GM11168 (cell line): Measurements from ENCODE around the gene COL1A1.

Source experiments
- in situ Hi-C: fragments of 300-500 bp; cut with MboI; formaldehyde crosslinking; loops from one replicate; pipeline ENCODE4 v1.12.0; 2022; ENCODE audit warnings: low sequenced_read_pairs; ENCODE audit not compliant: unreplicated experiment

COL1A1 gene

GRCh38 chr17:50176559-50177357, 24.7 kb downstream of the COL1A1 start:
- in situ Hi-C loops, result no loop called here

DNA sequence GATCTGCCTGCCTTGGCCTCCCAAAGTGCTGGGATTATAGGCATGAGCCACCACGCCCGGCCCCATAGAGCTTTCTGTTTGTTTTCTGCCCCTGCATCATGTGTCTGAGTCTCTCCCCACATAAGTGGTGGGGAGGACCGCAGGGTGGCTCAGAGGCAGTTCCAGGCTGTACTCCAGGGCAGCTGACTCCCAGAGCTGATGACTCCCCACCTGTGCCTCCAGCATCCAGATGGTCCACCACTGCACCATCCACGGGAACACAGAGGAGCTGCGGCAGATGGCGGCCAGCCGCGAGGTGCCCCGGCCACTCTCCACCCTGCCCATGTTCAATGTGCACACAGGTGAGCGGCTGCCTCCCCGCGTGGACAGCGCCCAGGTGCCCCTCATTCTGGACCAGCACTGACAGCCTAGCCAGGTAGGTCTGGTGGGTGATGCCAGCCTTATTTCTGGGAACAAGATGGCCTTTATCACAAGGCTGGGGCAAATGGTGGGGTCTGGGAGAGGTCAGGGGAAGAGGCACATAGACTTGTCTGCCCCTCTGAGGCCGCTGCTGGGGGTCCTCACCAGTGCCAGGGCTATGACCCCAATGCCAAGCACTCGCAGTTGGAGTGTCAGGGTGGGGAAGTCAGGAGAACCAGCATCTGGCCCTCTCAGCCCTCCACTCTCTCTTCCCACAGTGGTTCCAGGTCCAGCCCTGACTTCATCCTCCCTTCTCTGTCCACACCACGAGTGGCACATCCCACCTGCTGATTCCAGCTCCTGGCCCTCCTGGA, 26.2 kb downstream of the COL1A1 start:
- in situ Hi-C loops, result no loop called here

GRCh38 chr17:50174444-50174843, 27.0 kb downstream of the COL1A1 start:
- in situ Hi-C loops, result no loop called here

DNA sequence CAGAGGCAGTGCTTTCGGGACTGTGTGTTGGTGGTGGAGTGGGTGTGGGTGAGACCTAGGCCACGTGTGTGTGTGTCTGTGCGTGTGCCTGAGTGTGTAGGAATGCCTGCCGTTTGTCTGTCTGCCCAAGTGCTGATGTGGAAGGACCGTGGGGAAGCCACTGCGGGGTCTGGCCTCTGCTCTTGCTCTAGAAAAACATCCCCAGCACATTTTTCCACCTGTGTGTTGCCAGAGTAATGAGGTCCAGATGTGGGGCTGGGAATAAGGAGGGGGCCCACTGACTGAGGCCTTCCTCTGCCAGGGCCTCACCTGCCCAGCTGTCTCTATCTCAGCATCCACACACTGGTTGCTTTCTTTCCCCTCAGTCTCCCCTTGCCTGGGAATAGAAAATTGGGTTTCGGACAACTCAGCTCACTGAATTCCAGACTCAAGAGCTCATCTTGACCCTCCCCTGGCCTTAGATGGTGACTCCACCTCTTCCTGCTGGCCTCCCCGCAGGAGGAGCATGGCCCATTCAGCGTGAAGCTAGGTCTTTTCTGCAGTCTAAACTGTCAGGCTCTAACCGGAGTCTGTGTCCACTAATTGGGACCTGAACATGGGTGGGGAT, 28.0 kb downstream of the COL1A1 start:
- in situ Hi-C loops, result no loop called here

DNA sequence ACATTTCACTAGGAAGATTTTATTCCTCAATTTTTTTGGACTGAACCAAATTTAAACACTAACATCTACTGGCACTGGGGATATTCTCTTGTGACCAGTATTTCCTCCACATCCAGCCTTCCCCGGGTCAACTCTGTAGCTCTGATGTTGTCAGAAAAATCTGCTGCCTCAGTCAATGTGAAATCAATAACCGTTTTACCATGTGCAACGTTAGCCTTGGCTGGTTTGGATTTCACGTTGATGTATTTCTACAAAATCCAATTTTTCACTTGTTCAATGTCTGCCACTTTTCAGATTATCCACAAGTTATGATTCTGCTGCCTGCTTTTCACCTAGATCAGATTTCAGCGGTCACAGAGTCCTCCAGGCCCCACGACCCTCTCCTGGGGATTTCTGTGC, 28.5 kb downstream of the COL1A1 start:
- in situ Hi-C loops, result no loop called here

- in situ Hi-C loops, result no loop called here
Observed at GRCh38 chr17:50172130-50172529, 29.3 kb downstream of the COL1A1 start.

GRCh38 chr17:50171371-50172071, 29.9 kb downstream of the COL1A1 start:
- in situ Hi-C loops, result no loop called here

DNA sequence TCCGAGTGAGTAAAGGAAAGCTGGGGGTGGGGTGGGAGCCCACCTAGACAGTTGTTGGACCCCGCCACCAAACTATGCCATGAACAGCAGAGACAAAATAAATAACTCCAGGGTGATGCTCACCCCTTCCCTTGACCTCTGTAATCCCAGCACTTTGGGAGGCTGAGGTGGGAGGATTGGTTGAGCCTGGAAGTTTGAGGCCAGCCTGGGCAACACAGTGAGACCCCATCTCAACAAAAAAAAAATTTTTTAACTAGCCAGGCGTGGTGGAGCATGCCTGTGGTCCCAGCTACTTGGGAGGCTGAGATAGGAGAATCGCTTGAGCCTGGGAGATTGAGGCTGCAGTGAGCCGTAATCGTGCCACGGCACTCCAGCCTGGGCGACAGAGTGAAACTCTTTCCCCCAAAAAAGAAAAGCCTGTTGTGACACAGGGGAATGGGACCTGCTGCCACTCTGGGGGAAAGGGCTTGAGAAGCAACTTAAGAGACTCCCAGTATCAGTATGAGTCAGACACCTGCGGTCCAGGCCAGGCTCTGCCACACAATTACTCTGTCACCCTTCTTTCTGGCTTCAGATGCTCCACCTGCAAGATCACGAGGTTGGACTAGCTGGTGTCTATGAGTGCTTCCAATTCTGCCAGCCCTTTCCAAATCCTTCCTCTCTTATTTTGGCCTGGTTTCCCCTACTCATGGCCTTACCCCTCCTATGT, 30.6 kb downstream of the COL1A1 start:
- in situ Hi-C loops, result no loop called here

GRCh38 chr17:50169881-50170459, 31.5 kb downstream of the COL1A1 start:
- in situ Hi-C loops, result no loop called here

- in situ Hi-C loops, result no loop called here
Observed at GRCh38 chr17:50169121-50169764, 32.2 kb downstream of the COL1A1 start.

DNA sequence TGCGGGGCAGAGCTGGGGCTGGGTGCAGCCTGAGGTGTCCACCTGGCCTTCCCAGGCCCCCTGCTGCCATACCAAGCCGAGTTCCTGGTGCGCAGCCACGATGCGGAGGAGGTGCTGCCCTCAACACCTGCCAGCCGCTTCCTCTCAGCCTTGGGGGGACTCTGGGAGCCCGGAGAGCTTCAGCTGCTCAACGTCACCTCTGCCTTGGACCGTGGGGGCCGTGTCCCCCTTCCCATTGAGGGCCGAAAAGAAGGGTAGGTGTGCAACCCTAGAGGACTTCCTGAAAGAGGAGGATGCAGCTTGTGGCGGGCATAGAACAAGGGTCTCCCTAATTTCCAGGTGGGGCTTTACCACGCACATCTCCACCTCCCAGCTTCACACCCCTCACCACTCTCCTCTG, 33.1 kb downstream of the COL1A1 start:
- in situ Hi-C loops, result no loop called here

GRCh38 chr17:50167371-50167770, 34.1 kb downstream of the COL1A1 start:
- in situ Hi-C loops, result no loop called here

DNA sequence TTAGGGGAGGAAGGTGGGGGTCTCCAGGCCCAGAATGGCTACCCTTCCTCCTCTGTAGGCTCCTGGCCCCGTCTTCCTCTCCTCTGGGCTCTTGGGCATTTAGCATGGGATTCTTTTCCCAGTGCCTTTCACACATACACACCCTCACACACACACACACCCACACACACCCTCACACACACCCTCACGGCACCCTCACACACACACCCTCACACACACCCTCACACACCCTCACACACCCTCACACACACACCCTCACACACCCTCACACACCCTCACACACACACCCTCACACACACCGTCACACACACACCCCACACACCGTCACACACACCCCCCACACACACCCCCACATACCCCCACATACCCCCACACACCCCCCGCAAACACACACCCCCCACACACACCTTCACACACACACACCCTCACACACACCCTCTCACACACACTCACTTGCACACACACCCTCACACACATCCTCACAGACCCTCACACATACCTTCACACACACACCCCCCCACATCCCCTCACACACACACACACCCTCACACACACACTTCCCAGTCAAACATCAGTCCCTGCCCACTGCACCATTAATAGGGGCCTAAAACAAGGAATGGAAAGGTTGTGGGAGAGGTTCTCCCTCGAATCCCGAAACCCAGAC, 34.8 kb downstream of the COL1A1 start:
- in situ Hi-C loops, result no loop called here

GRCh38 chr17:50165867-50166517, 35.4 kb downstream of the COL1A1 start, which contains the start of gene SGCA:
Gene SGCA (plus strand): TSS chr17:50166005. CDS start chr17:50166041, 36 bp downstream.
- in situ Hi-C loops, result no loop called here

DNA sequence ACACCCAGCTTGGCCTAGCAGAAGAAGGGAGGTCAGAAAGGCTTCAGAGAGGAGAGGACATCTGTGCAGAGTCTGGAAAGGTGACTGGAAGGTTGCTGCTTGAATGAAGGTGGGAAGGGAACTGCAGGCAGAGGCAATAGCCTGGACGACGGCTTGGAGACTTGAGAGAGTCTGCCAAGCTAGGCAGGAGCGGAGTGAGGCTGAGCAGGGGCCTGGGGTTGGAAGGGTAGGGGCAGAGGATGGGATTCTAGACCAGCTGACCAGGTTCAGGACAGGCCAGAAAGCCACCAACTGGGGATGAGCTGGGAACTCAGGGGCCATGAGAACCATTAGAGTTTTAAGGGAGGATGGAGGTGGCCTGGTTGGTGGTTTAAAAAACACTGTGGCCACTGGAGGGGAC, 36.0 kb downstream of the COL1A1 start:
- in situ Hi-C loops, result no loop called here

DNA sequence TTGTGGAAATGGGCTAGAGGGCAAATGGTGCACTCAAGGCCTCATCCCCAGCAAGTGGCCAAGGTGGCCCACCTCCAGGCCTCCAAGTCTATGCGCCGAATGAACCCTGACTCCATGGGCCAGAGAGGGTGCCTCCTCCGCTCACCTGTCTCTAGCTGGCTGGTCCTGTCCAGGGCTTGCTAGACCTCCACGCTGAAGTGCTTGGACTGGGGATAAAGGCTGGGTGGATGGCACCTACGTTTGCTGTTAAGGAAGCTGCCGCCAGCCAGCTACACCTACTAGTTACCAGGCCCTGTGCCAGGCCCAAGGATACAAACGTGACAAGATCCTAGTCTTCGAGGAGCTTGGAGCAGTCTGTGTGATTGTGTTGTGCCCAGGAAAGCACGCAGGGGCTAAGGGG, 36.4 kb downstream of the COL1A1 start:
- in situ Hi-C loops, result no loop called here

- in situ Hi-C loops, result no loop called here
Observed at GRCh38 chr17:50164697-50164988, 36.8 kb downstream of the COL1A1 start.
